IgD-negative memory B cell (primary cell): ENCODE data around the gene NAV2. TPM values are rescaled to one million over a fixed set of nuclear protein-coding genes. Genes with fewer than 3 reads are reported as not detected.

Experiments used
- H3K27ac Mint-ChIP-seq, 3 donors: one replicate each; pipeline ENCODE4 v1.8.0; 2020 to 2022; ENCODE audit warnings: mild to moderate bottlenecking in 3 of 3, mixed read lengths in 3 of 3, moderate library complexity in 1 of 3
- H3K27me3 Mint-ChIP-seq: one replicate; pipeline ENCODE4 v1.8.0; 2021; ENCODE audit warnings: mixed read lengths
- H3K36me3 Mint-ChIP-seq: one replicate; pipeline ENCODE4 v1.8.0; 2020; ENCODE audit warnings: mild to moderate bottlenecking, mixed read lengths
- H3K4me1 Mint-ChIP-seq, 3 donors: one replicate each; pipeline ENCODE4 v1.8.0; 2020 to 2022; ENCODE audit warnings: mixed read lengths in 3 of 3, mild to moderate bottlenecking in 1 of 3
- H3K4me3 Mint-ChIP-seq, 4 donors: one replicate each; pipeline ENCODE4 v1.8.0; 2020 to 2022; ENCODE audit warnings: mild to moderate bottlenecking in 4 of 4, mixed read lengths in 4 of 4, moderate library complexity in 3 of 4
- H3K9me3 Mint-ChIP-seq, 3 donors: one replicate each; pipeline ENCODE4 v1.8.0; 2020 to 2021; ENCODE audit warnings: mixed read lengths in 3 of 3, mild to moderate bottlenecking in 1 of 3
- polyA plus RNA-seq: library from polyadenylated mRNA; unstranded; fragments of 300-500 nt; fragmentation: Illumina TruSeq; gene quantifications from one replicate; pipeline ENCODE4 v1.2.3, GENCODE V29; 2021

The NAV2 gene
- polyA plus RNA-seq, 1 donor from 2014 or later: 0.19 TPM

GRCh38 chr11:19766206-19766605, 53.6 kb downstream of the NAV2 start:
- Mint-ChIP-seq H3K27me3 (peaks cover 16% of the 10 kb centered on the region), H3K27ac (no peak overlapping the region), H3K4me3 (no peak overlapping the region), H3K9me3 (no peaks in the 10 kb centered on the region), H3K36me3 (peaks cover 2% of the 10 kb centered on the region), H3K4me1 (peaks cover 0 to 2% (median 2%) of the 10 kb centered on the region in 3 donors)

GRCh38 chr11:19766810-19767209, 54.2 kb downstream of the NAV2 start:
- H3K36me3 Mint-ChIP-seq: peaks cover 2% of the 10 kb centered on the region
- H3K27ac Mint-ChIP-seq: no peak overlapping the region
- H3K4me1 Mint-ChIP-seq: peaks cover 0 to 6% (median 3%) of the 10 kb centered on the region in 3 donors
- H3K27me3 Mint-ChIP-seq: peaks cover 18% of the 10 kb centered on the region
- H3K4me3 Mint-ChIP-seq: no peak overlapping the region
- H3K9me3 Mint-ChIP-seq: no peaks in the 10 kb centered on the region

- H3K4me1 Mint-ChIP-seq: peaks cover 0 to 8% (median 4%) of the 10 kb centered on the region in 3 donors
- H3K9me3 Mint-ChIP-seq: no peaks in the 10 kb centered on the region
- H3K4me3 Mint-ChIP-seq: no peak overlapping the region
- no peak overlapping the region for H3K27ac Mint-ChIP-seq
- peaks cover 2% of the 10 kb centered on the region for H3K36me3 Mint-ChIP-seq
- peaks cover 15% of the 10 kb centered on the region for H3K27me3 Mint-ChIP-seq
Observed at GRCh38 chr11:19767627-19768151, 55.1 kb downstream of the NAV2 start.

- Mint-ChIP-seq H3K4me1 (peaks cover 0 to 9% (median 4%) of the 10 kb centered on the region in 3 donors), H3K27me3 (peaks cover 15% of the 10 kb centered on the region), H3K36me3 (peaks cover 2% of the 10 kb centered on the region), H3K9me3 (no peaks in the 10 kb centered on the region), H3K27ac (no peak overlapping the region), H3K4me3 (no peak overlapping the region)
Observed at GRCh38 chr11:19768197-19768596, 55.6 kb downstream of the NAV2 start.

GRCh38 chr11:19768815-19769214, 56.2 kb downstream of the NAV2 start:
- Mint-ChIP-seq H3K27ac (no peak overlapping the region), H3K4me3 (no peak overlapping the region), H3K9me3 (no peaks in the 10 kb centered on the region), H3K27me3 (peaks cover 15% of the 10 kb centered on the region), H3K4me1 (peaks cover 0 to 9% (median 4%) of the 10 kb centered on the region in 3 donors), H3K36me3 (peaks cover 2% of the 10 kb centered on the region)

- Mint-ChIP-seq H3K9me3 (no peaks in the 10 kb centered on the region), H3K4me1 (peaks cover 0 to 9% (median 4%) of the 10 kb centered on the region in 3 donors), H3K27ac (no peak overlapping the region), H3K4me3 (no peak overlapping the region), H3K27me3 (peaks cover 15% of the 10 kb centered on the region), H3K36me3 (peaks cover 2% of the 10 kb centered on the region)
Observed at GRCh38 chr11:19769820-19770219, 57.2 kb downstream of the NAV2 start.

- Mint-ChIP-seq H3K36me3 (peaks cover 2% of the 10 kb centered on the region), H3K9me3 (no peaks in the 10 kb centered on the region), H3K27me3 (peaks cover 15% of the 10 kb centered on the region), H3K4me3 (no peak overlapping the region), H3K4me1 (peaks cover 0 to 9% (median 4%) of the 10 kb centered on the region in 3 donors), H3K27ac (no peak overlapping the region)
Observed at GRCh38 chr11:19770277-19770676, 57.6 kb downstream of the NAV2 start.

- Mint-ChIP-seq H3K4me1 (peaks cover 0 to 13% (median 4%) of the 10 kb centered on the region in 3 donors), H3K4me3 (no peak overlapping the region), H3K9me3 (no peaks in the 10 kb centered on the region), H3K27me3 (peaks cover 14% of the 10 kb centered on the region), H3K36me3 (no peaks in the 10 kb centered on the region), H3K27ac (no peak overlapping the region)
Observed at GRCh38 chr11:19771463-19771862, 58.8 kb downstream of the NAV2 start.

GRCh38 chr11:19772480-19772879, 59.8 kb downstream of the NAV2 start:
- no peaks in the 10 kb centered on the region for H3K9me3 Mint-ChIP-seq
- no peak overlapping the region for H3K4me3 Mint-ChIP-seq
- no peaks in the 10 kb centered on the region for H3K36me3 Mint-ChIP-seq
- H3K27me3 Mint-ChIP-seq: peaks cover 13% of the 10 kb centered on the region
- H3K27ac Mint-ChIP-seq: no peak overlapping the region
- peaks cover under 1 to 15% (median 5%) of the 10 kb centered on the region in 3 donors for H3K4me1 Mint-ChIP-seq

- no peaks in the 10 kb centered on the region for H3K9me3 Mint-ChIP-seq
- no peaks in the 10 kb centered on the region for H3K36me3 Mint-ChIP-seq
- H3K27me3 Mint-ChIP-seq: peaks cover 26% of the 10 kb centered on the region
Observed at GRCh38 chr11:19774329-19774728, 61.7 kb downstream of the NAV2 start.

GRCh38 chr11:19774817-19775580, 62.4 kb downstream of the NAV2 start:
- Mint-ChIP-seq H3K4me3 (peak overlapping the region in 3 of 4 donors; percentile 59 to 66 (median 64)), H3K27me3 (peaks cover 27% of the 10 kb centered on the region), H3K27ac (peak overlapping the region in 1 of 3 donors; percentile 56), H3K4me1 (peaks cover 10 to 33% (median 14%) of the 10 kb centered on the region in 3 donors), H3K36me3 (no peaks in the 10 kb centered on the region), H3K9me3 (no peaks in the 10 kb centered on the region)

More at GRCh38 chr11:19774329-19774728, 61.7 kb downstream of the NAV2 start:
- Mint-ChIP-seq H3K27ac (no peak overlapping the region), H3K4me1 (peaks cover 10 to 31% (median 13%) of the 10 kb centered on the region in 3 donors), H3K4me3 (peak overlapping the region in 1 of 4 donors; percentile 53)

GRCh38 chr11:19775622-19776021, 63.0 kb downstream of the NAV2 start:
- Mint-ChIP-seq H3K9me3 (no peaks in the 10 kb centered on the region), H3K27me3 (peaks cover 27% of the 10 kb centered on the region), H3K4me1 (peaks cover 10 to 35% (median 14%) of the 10 kb centered on the region in 3 donors), H3K4me3 (peak overlapping the region in 3 of 4 donors; percentile 64 to 76 (median 66)), H3K27ac (peak overlapping the region in 1 of 3 donors; percentile 56), H3K36me3 (no peaks in the 10 kb centered on the region)

- H3K4me3 Mint-ChIP-seq: peak overlapping the region; percentile 88 to 94 (median 94)
- peaks cover 24% of the 10 kb centered on the region for H3K27me3 Mint-ChIP-seq
- peaks cover 9 to 29% (median 14%) of the 10 kb centered on the region in 3 donors for H3K4me1 Mint-ChIP-seq
- H3K9me3 Mint-ChIP-seq: no peaks in the 10 kb centered on the region
- no peaks in the 10 kb centered on the region for H3K36me3 Mint-ChIP-seq
- H3K27ac Mint-ChIP-seq: peak overlapping the region; percentile 2 to 95 (median 90)
Observed at GRCh38 chr11:19777039-19777376, 64.4 kb downstream of the NAV2 start.

- no peaks in the 10 kb centered on the region for H3K36me3 Mint-ChIP-seq
- H3K27me3 Mint-ChIP-seq: peaks cover 26% of the 10 kb centered on the region
- peak overlapping the region; percentile 2 to 95 (median 90) for H3K27ac Mint-ChIP-seq
- H3K4me1 Mint-ChIP-seq: peaks cover 9 to 28% (median 14%) of the 10 kb centered on the region in 3 donors
- H3K9me3 Mint-ChIP-seq: no peaks in the 10 kb centered on the region
- H3K4me3 Mint-ChIP-seq: peak overlapping the region; percentile 88 to 94 (median 94)
Observed at GRCh38 chr11:19777377-19778102, 64.9 kb downstream of the NAV2 start.

GRCh38 chr11:19779740-19780139, 67.1 kb downstream of the NAV2 start:
- peak overlapping the region in 2 of 4 donors; percentile 24 to 88 for H3K4me3 Mint-ChIP-seq
- H3K27me3 Mint-ChIP-seq: peaks cover 26% of the 10 kb centered on the region
- H3K9me3 Mint-ChIP-seq: no peaks in the 10 kb centered on the region
- no peak overlapping the region for H3K27ac Mint-ChIP-seq
- peaks cover 9 to 26% (median 14%) of the 10 kb centered on the region in 3 donors for H3K4me1 Mint-ChIP-seq
- H3K36me3 Mint-ChIP-seq: no peaks in the 10 kb centered on the region
